Umbilical cord (tissue), 2 donors: ENCODE measurements around the gene ADAM8. TPM values are rescaled to one million over a fixed set of nuclear protein-coding genes. Genes with fewer than 3 reads are reported as not detected.

ENCODE experiments used
- DNase-seq: peaks from one replicate; pipeline ENCODE4 v3.0.0-alpha.2; 2015; ENCODE audit warnings: low spot score
- total RNA-seq: library from RNA; depleted of rRNA; stranded (reverse); fragments of >200 nt; gene quantifications from one replicate; pipeline ENCODE4 v1.2.3, GENCODE V29; 2014; ENCODE audit warnings: low replicate concordance; ENCODE audit not compliant: insufficient read depth

Gene ADAM8
- total RNA-seq, 1 donor from 2014 or later = 6.3 TPM

DNA sequence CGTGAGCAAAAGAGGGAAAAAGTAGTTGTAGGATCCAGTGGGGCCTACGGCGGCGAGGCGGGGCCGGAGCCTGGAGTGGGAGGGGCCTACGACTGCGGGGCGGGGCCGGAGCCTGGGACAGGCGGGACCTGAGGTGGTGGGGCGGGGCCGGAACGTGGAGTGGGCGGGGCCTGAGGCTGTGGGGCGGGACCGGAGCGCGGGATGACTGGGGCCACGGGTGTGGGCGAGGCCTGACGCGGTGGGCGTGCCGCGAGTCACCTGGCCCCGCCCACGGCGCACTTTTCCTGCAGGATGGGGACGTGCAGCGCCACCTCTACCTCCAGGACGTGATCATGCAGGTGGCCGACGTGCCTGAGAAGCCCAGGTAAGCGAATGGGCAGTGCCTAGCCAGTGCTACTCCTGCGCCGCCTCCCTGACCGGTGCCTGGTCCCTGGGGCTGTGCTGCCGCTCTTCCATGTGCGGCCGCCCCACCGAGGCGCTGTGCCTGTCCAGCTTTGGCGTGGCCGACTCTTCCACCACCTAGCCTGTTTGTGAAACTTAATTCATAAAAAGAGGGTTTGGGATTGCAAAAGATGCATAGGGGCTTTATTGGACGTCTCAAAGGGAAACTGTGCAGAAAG lies 32.5 kb upstream of the ADAM8 start:
- DNase-seq = peak; percentile 88

GRCh38 chr10:133308421-133309099 lies 31.9 kb upstream of the ADAM8 start, which contains the start of the genes TUBGCP2 and ZNF511:
TSS of gene TUBGCP2 (minus strand) at chr10:133308872. CDS start at chr10:133302941, 5,931 bp downstream.
TSS of gene ZNF511 (plus strand) at chr10:133308914. CDS start at chr10:133308944, 30 bp downstream.
- DNase-seq = peak; percentile 85

GRCh38 chr10:133307776-133308420 lies 31.2 kb upstream of the ADAM8 start:
- DNase-seq = peak; percentile 76

DNA sequence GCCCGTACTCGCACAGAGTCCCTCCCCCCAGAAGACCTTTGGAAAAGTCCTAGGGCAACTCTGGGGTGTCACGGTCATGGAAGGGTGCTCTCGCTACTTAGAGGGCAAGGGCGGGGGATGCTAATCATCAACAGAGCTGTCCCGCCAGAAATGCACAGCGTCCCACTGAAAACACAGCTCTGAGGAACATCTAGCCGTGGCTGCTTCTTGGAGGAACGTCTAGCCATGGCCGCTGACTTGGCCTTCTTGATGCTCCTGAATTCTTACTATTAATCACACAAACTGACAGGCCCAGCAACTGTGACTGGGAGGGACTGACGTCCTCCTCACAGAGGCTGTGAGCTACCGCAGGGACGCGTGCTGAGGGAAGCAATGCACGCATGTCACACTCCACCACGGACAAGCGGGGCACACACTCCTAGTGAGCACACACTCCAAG lies 30.3 kb upstream of the ADAM8 start:
- DNase-seq = no peak

DNA sequence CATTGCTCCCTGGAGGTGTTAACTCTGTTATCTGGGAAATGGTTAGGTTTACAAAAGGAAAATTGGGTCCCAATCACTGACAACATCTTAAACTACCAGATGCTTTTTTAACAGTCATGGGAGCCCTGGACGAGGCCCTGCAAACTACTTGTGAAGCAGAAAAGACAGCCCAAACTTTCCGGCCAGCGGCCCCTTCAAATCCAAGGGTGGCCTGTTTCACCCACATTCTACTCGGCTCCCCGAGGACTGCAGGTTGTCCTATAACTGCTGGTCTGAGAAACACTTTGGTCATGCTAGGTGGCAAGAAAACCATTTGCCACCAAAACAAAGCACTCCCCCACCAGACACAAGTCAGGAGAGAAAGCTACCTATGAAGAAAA lies 29.4 kb upstream of the ADAM8 start:
- no peak for DNase-seq

DNA sequence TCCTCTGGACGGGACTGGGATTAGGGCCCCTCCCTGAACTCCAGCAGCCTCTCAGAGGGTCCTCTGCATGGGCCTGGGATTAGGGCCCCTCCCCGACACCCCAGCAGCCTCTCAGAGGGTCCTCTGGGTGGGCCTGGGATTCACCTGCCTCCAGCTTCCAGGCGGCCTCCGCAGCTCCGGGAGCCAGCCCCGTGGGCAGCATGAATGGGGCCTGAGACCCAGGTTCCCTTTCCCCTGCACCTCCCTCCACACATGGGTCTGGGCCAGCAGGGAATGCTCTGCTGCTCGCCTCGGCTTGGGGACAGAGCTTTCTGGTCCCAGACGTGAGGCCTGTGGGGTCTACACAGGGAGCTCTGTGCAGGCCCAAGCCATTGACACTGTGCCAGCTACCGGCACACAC lies 26.5 kb upstream of the ADAM8 start:
- DNase-seq = no peak

DNA sequence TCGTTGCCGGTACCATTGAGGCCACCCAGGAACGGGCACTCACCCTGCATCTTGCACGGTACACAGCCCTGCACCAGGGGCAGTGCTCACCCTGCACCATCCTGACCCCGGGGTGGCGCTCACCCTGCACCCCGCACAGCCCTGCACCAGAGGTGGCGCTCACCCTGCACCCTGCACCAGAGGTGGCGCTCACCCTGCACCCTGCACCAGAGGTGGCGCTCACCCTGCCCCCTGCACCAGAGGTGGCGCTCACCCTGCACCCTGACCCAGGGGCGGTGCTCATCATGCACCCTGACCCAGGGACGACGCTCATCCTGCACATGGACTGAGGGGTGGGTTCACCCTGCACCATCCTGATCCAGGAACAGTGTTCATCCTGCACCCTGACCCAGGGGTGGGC lies 25.6 kb upstream of the ADAM8 start:
- no peak for DNase-seq

DNA sequence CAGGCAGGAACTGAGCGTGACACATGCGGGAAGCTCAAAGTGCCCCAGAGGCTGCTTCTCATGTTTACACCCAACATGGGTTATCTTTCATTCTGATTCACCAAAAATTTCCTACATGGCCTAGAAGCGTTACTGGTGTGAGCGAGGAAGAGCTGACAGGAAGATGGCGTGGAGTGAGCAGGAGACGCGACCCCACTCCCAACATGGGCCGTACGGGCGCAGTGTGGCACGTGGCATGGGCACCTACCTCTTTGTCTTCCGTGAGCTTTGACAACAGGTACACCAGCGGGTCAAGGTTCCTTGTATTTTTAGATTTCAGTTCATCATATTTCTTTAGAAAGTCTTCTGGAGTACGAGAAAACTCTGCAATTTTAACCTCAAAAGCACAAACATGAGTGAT lies 23.1 kb upstream of the ADAM8 start:
- no peak for DNase-seq

GRCh38 chr10:133299224-133299623 lies 22.6 kb upstream of the ADAM8 start:
- no peak for DNase-seq

- no peak for DNase-seq
These were observed 21.8 kb upstream of the ADAM8 start for GRCh38 chr10:133298466-133298865.

- DNase-seq = no peak
These were observed 20.8 kb upstream of the ADAM8 start for GRCh38 chr10:133297504-133297903.

DNA sequence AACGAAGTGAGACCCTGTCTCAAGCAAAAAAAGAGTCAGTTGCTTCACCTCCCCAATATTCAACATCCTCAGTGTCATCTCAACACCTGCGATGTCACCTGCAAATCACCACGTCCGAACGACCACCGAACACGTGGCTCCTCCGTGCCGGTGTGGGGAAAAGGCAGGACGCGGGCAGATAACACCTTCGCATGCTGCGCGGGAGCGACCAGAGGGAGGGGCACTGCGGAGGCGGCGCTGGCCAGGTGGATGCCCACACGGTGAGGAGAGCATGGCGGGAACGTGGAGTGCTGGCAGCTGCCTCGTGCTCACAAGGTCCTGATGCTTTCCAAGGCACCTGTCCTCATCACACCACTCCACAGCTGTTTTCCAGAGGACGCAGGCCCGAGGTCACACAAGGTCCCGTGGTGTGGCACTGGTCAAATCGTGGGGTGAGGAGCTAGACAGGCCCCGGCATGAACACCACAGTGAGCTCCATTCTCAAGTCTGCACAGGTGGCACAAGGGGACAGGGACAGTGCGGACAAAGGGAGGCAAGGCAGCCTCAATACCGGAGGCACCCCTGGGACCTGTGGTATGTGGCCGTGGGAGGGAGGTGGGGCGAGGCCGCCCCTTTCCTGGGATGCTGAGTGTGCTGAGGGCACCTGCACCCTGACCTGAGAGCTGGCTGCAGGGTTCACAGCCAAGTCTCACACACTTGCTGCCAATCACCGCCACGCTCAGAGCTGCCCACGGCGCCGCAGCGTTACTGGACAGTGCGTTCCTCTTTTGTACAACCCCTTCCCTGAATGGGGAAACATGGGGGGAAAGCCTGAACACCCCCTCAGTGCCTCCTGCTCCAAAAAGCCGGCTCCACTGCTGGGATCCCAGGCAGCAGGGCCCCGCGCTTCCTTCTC lies 19.0 kb upstream of the ADAM8 start:
- DNase-seq = no peak

GRCh38 chr10:133294189-133294588 lies 17.5 kb upstream of the ADAM8 start:
- no peak for DNase-seq

DNA sequence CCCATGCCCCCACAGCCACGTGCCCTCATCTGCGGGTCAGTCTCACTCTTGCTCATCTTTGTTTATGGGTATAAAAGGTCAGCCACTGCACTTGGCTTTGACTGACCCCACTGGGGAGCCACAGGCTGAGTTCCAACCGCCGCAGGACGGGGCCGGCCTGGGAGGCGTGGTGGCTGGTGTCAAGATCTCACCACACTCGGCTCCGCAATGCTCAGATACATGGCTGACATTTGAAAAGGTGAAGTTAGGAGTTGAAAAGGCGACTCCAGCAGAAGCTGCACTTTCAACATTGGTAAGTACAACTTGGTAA lies 17.1 kb upstream of the ADAM8 start:
- DNase-seq = no peak

GRCh38 chr10:133292919-133293809 lies 16.5 kb upstream of the ADAM8 start:
- DNase-seq = no peak

GRCh38 chr10:133289761-133290160 lies 13.1 kb upstream of the ADAM8 start:
- DNase-seq = no peak

DNA sequence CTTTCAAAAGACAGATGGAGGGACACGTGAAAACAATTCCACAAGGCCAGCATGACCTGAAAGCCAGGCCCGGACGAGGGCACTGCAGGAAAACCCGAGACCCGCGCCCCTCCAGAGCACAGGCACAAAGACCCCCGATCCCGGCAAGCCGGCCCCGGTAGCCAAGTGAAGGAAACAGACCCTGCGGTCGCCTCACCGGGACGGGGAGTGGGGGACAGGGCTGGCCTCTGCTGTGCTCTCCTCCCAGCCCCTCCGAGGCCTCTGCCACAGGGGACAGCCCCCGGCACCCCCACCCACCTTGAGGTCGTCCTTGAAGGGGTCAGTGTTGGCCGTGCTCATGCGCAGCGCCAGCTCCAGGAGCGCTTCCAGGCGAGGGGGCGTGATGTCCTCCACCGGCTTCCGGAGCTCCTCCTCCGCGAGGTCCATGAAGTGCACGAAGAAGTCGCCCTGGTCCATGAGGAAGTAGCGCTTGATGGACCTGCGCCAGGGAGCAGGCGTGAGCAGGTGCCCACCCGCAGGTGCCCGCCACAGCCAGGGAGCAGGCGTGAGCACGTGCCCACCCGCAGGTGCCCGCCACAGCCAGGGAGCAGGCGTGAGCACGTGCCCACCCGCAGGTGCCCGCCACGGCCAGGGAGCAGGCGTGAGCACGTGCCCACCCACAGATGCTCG lies 11.3 kb upstream of the ADAM8 start:
- no peak for DNase-seq

- no peak for DNase-seq
These were observed 9.7 kb upstream of the ADAM8 start for GRCh38 chr10:133286366-133286765.

GRCh38 chr10:133285217-133285616 lies 8.5 kb upstream of the ADAM8 start:
- DNase-seq = no peak

- DNase-seq = no peak
These were observed 7.3 kb upstream of the ADAM8 start for GRCh38 chr10:133283931-133284330.
